CD4-positive, alpha-beta T cell treated with Interleukin-21 for 1 hour (primary cell): ENCODE results near the gene DHX34.
"Not testable (repeated sequence)": the region's sequence is repeated elsewhere in the genome, so short reads cannot be mapped to it uniquely, and the experiment has no call there.

Experiments
- DNase-seq: peaks from one replicate; pipeline ENCODE4 v3.0.0-alpha.2; 2020

DHX34 gene

DNA sequence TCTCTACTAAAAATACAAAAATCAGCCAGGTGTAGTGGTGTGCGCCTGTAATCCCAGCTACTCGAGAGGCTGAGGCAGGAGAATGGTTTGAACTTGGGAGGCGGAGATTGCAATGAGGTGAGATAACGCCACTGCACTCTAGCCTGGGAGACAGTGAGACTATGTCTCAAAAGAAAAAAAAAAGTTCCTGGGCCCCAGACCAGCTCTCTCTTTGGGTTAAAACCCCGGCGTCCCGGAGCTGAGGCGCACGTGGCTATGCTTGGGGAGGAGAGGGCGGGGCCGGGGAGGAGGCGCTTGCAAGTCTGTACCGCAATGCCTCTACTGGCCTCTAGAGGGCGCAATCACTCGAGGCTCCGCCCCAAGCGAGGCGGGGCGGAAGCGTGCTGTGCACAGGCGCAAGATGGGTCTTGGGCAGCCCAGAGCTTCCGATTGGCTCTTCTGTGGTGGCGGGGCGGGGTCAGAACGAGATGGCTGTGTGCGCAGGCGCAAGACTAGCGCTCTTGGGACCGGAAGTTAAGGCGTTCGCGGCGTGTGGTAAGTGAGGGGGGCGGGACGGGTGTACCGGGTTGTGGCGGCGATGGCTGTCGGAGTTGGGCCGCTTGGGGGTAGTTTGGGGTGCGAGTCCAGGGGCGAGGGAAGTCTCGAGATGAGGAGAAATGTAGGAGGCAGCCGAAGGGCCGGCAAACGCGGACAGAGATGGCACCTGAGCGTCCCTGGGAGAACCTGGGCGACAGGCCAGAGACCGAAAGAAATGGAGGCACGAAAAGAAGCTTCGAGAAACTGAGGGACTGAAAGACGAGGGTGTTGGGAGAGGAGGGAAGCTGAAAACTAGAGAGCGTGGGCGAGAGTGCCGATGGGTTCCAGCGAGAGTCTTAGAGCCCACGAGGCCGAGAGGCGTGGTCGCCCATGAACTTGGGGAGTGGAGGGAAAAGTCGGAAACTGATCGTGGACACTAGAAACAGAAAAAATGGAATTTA lies at the start of gene DHX34:
TSS of gene DHX34 (plus strand) at position 497 of the 977 bp plus-strand sequence. CDS start 3,716 bp downstream, outside the sequence.
- DNase-seq, result peak; percentile 100

GRCh38 chr19:47300867-47301266 lies 48.2 kb upstream of the DHX34 start:
- not testable (repeated sequence) for DNase-seq

- no peak for DNase-seq
Observed at GRCh38 chr19:47302249-47302648, 46.9 kb upstream of the DHX34 start.

DNA sequence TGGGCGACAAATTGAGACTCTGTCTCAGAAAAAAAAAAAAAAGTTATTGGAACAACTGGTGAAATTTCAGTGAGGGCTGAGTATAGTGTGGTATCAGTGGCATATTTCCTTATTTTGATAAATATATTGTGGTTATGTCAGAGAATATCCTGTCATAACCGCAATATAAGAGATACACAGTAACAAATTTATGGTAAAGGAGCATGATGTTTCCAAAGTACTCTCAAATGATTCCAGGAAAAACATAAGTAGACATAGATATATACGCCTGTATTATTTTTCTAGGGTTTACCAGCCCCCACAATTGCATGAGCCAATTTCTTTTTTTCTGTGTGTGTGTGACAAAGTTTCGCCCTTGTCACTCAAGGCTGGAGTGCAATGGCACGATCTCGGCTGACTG lies 45.1 kb upstream of the DHX34 start:
- DNase-seq, result no peak

GRCh38 chr19:47305309-47305751 lies 43.8 kb upstream of the DHX34 start:
- peak; percentile 52 for DNase-seq

- DNase-seq, result no peak
Observed at GRCh38 chr19:47306303-47306702, 42.8 kb upstream of the DHX34 start.

DNA sequence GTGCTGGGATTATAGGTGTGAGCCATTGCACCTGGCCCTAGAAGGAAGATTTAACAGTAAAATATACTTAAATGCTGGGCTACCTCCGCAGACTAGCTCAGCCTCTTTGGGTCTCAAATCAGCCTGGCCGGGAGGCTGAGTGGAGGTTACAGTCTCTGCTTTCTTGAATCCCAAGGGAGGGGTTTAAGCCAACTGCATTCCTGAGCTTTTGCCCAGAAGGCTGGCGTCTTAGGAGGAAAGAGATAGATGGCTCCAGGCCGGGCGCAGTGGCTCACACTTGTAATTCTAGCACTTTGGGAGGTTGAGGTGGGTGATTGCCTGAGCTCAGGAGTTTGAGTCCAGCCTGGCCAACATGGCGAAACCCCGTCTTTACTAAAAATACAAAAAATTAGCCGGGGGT lies 40.1 kb upstream of the DHX34 start:
- DNase-seq, result no peak

DNA sequence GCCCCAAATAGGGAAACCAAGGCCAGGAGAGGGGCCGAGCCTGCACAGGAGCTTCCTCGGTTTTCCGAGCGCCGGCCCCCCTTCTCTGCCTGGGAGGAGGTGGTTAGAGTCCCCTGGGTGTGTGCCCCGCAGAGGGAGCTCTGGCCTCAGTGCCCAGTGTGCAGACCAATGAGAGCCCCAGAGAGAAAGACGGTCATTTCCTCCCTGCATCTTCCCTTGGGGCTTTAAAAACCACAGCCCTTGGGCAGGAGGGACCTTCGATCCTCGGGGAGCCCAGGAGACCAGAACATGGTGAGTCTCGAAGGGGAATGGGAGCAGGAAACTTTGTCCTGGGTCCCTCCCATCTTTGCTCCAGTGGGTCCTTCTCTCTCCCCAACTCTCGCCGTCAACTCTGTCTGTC lies 39.5 kb upstream of the DHX34 start, which contains the start of gene C5AR1:
TSS of gene C5AR1 (plus strand) at position 254 of the 400 bp plus-strand sequence. CDS start at position 289, 35 bp downstream.
- DNase-seq, result no peak

GRCh38 chr19:47310323-47310722 lies 38.8 kb upstream of the DHX34 start:
- DNase-seq, result no peak

GRCh38 chr19:47310819-47311218 lies 38.3 kb upstream of the DHX34 start:
- DNase-seq, result no peak

- DNase-seq, result no peak
Observed at GRCh38 chr19:47312366-47313006, 36.6 kb upstream of the DHX34 start.

DNA sequence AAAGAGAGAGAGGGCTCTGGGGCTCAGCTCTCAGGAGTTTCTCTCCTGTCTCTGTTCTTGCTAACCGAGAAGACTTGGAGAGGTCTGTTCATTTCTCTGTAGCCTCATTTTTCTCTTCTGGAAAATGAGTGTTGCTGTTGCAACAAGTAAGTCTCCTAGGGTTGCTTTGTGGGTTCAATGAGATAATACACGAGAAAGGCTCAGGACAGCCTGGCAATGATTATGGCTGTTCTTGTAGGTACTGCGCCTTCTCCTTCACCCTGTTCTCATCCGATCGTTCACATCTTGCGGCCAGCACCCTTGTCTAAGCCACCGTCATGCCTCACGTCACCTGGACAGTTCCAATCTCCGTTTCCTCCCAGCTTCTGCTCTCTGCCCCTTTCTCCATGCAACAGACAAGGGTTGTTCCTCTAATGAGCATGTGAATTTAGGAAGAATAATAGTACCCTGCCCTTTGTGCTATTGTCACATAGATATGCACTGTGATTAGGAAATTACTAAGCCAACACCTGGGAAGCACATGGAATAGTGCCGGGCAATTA lies 35.3 kb upstream of the DHX34 start:
- no peak for DNase-seq

GRCh38 chr19:47315125-47315821 lies 33.8 kb upstream of the DHX34 start:
- DNase-seq, result peak; percentile 11

DNA sequence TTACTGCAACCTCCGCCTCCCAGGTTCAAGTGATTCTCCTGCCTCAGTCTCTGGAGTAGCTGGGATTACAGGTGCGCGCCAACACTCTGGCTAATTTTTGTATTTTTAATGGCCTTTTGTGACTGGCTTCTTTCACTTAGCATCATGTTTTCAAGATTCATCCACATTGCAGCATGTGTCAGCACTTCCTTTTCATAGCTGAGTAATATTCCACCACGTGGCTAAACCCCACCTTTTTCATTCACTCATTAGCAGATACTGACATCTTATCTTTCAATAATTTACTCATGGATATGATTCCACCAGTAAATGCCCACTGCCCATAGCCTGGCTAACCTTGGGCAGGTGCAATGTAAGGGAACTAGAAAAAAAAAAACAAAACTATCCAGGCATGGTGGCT lies 32.6 kb upstream of the DHX34 start:
- DNase-seq, result no peak

- no peak for DNase-seq
Observed at GRCh38 chr19:47319923-47320871, 28.9 kb upstream of the DHX34 start.

DNA sequence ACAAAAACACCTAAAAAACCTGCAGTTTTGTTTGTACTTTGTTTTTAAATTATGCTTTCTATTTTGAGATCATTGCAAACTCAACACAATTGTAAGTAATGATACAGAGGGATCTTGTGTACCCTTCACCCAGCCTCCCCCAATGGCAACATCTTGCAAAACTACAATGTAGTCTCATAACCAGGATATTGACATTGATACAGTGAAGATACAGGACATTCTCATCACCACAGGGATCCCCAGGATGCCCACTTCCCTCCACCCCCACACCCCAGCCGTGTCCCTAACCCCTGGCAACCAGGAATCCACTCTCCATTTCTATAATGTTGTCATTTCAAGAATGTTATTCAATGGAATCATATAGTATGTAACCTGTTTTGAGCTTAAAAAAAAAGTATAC lies 27.5 kb upstream of the DHX34 start:
- DNase-seq, result no peak

GRCh38 chr19:47322058-47322457 lies 27.1 kb upstream of the DHX34 start:
- DNase-seq, result no peak

- no peak for DNase-seq
Observed at GRCh38 chr19:47323409-47323808, 25.7 kb upstream of the DHX34 start.

DNA sequence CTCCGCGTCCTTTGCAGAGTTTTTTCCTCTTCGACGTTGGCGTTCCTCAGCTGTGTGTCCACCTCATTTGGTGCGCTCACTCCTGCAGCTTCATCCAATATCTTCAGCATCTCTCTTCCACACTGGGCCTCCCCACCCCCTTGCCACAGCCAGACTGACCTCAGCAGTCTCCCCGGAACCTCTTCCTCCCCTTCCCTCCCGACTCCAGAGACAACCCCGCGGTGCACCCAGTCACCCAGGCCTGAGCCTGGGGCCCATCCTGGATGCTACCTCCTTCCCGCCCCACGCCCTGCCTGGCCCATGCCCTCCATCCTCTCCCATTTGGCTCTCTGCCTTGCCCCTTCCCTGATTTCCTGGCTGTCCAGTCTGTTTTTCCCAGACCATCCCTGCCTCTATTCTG lies 25.2 kb upstream of the DHX34 start:
- DNase-seq, result no peak

DNA sequence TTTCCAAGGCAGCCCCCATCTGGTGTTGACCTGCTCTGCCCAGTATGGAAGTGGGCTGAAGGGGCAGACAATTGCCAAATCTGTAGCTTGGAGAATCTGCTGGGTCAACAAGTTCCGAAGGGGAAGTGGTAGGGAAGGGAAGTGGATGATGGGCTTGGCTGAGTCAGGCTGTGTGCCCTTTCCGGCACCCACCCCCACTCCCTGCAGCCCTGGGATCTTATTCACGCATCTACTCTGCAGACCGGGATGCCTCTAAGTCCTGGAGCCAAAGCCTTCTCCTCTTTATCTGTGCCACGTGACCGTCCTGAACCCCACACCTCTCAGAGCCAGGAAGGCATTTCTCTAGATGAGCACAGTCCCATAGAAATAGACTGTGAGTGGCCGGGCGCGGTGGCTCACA lies 24.6 kb upstream of the DHX34 start:
- no peak for DNase-seq

- DNase-seq, result no peak
Observed at GRCh38 chr19:47330466-47330869, 18.6 kb upstream of the DHX34 start.

DNA sequence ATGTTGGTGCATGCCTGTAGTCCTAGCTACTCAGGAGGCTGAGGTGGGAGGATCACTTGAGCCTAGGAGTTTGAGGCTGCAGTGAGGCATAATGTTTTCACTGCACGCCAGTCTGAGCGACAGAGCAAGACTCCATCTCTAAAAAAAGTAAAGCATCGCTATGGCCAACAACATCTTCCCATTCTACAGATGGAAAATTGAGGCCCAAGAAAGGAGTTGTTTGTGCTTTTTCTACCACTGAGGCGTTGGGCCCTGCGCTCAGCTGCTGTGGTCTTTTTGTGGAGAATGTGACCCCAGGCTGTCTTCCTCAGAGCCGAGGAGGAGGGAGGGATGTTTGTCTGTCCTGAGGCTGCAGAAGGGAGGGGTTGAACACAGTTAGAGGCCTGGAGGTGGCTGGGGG lies 17.6 kb upstream of the DHX34 start:
- DNase-seq, result no peak
